ENCODE results near the gene CDK12. TPM values are rescaled to one million over a fixed set of nuclear protein-coding genes. Genes with fewer than 3 reads are reported as not detected.

The CDK12 gene
- total and polyA plus RNA-seq, 10 of the 15 experiments (the other 5 are each of a cell fraction or from before 2014, with no cell fraction given) = 3.2 to 55.1 (median 31.9) TPM

DNA sequence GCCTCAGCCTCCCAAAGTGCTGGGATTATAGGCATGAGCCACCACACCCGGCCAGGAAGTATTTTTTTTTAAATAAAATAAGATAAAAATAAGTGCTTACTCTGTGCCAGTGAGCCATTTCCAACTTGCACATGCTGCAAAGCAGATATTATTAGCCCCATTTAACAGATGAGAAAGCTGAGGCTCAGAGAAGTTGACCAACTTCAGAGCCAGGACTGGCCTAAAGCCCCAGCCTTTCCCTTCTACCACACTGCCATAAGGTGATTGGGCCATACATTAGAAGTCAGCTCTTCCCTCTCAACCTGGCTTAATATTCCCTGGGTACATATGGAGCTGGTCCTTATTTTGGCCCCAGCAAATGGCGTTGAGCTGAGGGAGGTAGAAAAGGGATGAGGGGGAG, 121.4 kb downstream of the CDK12 start (continued):
- TF ChIP-seq, protein P1, sequence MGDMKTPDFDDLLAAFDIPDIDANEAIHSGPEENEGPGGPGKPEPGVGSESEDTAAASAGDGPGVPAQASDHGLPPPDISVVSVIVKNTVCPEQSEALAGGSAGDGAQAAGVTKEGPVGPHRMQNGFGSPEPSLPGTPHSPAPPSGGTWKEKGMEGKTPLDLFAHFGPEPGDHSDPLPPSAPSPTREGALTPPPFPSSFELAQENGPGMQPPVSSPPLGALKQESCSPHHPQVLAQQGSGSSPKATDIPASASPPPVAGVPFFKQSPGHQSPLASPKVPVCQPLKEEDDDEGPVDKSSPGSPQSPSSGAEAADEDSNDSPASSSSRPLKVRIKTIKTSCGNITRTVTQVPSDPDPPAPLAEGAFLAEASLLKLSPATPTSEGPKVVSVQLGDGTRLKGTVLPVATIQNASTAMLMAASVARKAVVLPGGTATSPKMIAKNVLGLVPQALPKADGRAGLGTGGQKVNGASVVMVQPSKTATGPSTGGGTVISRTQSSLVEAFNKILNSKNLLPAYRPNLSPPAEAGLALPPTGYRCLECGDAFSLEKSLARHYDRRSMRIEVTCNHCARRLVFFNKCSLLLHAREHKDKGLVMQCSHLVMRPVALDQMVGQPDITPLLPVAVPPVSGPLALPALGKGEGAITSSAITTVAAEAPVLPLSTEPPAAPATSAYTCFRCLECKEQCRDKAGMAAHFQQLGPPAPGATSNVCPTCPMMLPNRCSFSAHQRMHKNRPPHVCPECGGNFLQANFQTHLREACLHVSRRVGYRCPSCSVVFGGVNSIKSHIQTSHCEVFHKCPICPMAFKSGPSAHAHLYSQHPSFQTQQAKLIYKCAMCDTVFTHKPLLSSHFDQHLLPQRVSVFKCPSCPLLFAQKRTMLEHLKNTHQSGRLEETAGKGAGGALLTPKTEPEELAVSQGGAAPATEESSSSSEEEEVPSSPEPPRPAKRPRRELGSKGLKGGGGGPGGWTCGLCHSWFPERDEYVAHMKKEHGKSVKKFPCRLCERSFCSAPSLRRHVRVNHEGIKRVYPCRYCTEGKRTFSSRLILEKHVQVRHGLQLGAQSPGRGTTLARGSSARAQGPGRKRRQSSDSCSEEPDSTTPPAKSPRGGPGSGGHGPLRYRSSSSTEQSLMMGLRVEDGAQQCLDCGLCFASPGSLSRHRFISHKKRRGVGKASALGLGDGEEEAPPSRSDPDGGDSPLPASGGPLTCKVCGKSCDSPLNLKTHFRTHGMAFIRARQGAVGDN (IDR thresholded peaks at IDR 0.05) = no peak
- TF ChIP-seq, protein P2, sequence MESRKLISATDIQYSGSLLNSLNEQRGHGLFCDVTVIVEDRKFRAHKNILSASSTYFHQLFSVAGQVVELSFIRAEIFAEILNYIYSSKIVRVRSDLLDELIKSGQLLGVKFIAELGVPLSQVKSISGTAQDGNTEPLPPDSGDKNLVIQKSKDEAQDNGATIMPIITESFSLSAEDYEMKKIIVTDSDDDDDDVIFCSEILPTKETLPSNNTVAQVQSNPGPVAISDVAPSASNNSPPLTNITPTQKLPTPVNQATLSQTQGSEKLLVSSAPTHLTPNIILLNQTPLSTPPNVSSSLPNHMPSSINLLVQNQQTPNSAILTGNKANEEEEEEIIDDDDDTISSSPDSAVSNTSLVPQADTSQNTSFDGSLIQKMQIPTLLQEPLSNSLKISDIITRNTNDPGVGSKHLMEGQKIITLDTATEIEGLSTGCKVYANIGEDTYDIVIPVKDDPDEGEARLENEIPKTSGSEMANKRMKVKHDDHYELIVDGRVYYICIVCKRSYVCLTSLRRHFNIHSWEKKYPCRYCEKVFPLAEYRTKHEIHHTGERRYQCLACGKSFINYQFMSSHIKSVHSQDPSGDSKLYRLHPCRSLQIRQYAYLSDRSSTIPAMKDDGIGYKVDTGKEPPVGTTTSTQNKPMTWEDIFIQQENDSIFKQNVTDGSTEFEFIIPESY (IDR thresholded peaks at IDR 0.05) = no peak
- no peak for TF ChIP-seq LARP7 (IDR thresholded peaks at IDR 0.05)
- no peak for TF ChIP-seq TCF12 (IDR thresholded peaks at IDR 0.05; ENCODE audit: low read depth, low read length)
- TF ChIP-seq BCL3 (IDR thresholded peaks at IDR 0.05; ENCODE audit: borderline replicate concordance, insufficient read depth, low read depth, low read length, poor library complexity, severe bottlenecking) = no peak
- no peak for TF ChIP-seq MYC (IDR thresholded peaks at IDR 0.05; ENCODE audit: insufficient read depth, insufficient read length, insufficient replicate concordance, low read length, severe bottlenecking)
- no peak for TF ChIP-seq BACH1 (IDR thresholded peaks at IDR 0.05; ENCODE audit: borderline replicate concordance)
- no peak for TF ChIP-seq SREBF1 (IDR thresholded peaks at IDR 0.05; ENCODE audit: low read length)

Small RNA genes within 50 kb of the gene (small RNA-seq; reads per million reads assigned to genes)
- not detected for gene RNU6-233P

Other genes with a start within 250 kb of the CDK12 start
Only the 7 nearest of the 10 such genes appear.
- 4.2 and 4.3 TPM in 2 replicates for gene FBXL20, start 59.9 kb upstream of the CDK12 start, total RNA-seq (2014; rRNA removed)
- 4.6 and 4.9 TPM in 2 replicates for gene FBXL20, start 59.9 kb upstream of the CDK12 start, total RNA-seq (2014; rRNA removed; fragmentation: Illumina TruSeq; extraction: Trizol)
- gene FBXL20, start 59.9 kb upstream of the CDK12 start, total RNA-seq (2021) = 8.3 and 9.5 TPM in 2 replicates
- gene FBXL20, start 59.9 kb upstream of the CDK12 start, polyA plus RNA-seq (2011; rRNA removed) = 5.6 and 6.1 TPM in 2 replicates
- gene FBXL20, start 59.9 kb upstream of the CDK12 start, polyA plus RNA-seq (2014; fragmentation: Illumina TruSeq; extraction: Trizol) = 3.6 and 4.9 TPM in 2 replicates
- 1 to 10 TPM; 1.2 TPM for gene FBXL20, start 59.9 kb upstream of the CDK12 start, polyA plus RNA-seq (2014; fragmentation: Nextera tagmentation; extraction: Ambion mirVana)
- gene FBXL20, start 59.9 kb upstream of the CDK12 start, polyA plus RNA-seq (2014; rRNA removed) = 3.5 and 3.8 TPM in 2 replicates
- 1 to 10 TPM; 5.3 to 5.4 TPM for gene FBXL20, start 59.9 kb upstream of the CDK12 start, polyA plus RNA-seq (2016; fragmentation: Nextera tagmentation; extraction: Ambion mirVana)
- gene MED1, start 10.2 kb upstream of the CDK12 start, total RNA-seq (2014; rRNA removed) = 27.2 and 28.1 TPM in 2 replicates
- gene MED1, start 10.2 kb upstream of the CDK12 start, total RNA-seq (2014; rRNA removed; fragmentation: Illumina TruSeq; extraction: Trizol) = 33.0 and 34.9 TPM in 2 replicates
- gene MED1, start 10.2 kb upstream of the CDK12 start, total RNA-seq (2021) = 40.2 and 41.2 TPM in 2 replicates
- gene MED1, start 10.2 kb upstream of the CDK12 start, polyA plus RNA-seq (2011; rRNA removed) = 42.0 and 45.4 TPM in 2 replicates
- 50.1 and 58.0 TPM in 2 replicates for gene MED1, start 10.2 kb upstream of the CDK12 start, polyA plus RNA-seq (2014; fragmentation: Illumina TruSeq; extraction: Trizol)
- 10 to 100 TPM in 1 of 2 experiments, 1 to 10 TPM in 1; 8.7 to 10.8 TPM for gene MED1, start 10.2 kb upstream of the CDK12 start, polyA plus RNA-seq (2014; fragmentation: Nextera tagmentation; extraction: Ambion mirVana)
- gene MED1, start 10.2 kb upstream of the CDK12 start, polyA plus RNA-seq (2014; rRNA removed) = 27.4 and 32.1 TPM in 2 replicates
- 10 to 100 TPM; 22.8 to 25.4 TPM for gene MED1, start 10.2 kb upstream of the CDK12 start, polyA plus RNA-seq (2016; fragmentation: Nextera tagmentation; extraction: Ambion mirVana)
- gene NEUROD2, start 146.4 kb downstream of the CDK12 start, total RNA-seq (2014; rRNA removed) = not detected in 2 replicates
- gene NEUROD2, start 146.4 kb downstream of the CDK12 start, total RNA-seq (2014; rRNA removed; fragmentation: Illumina TruSeq; extraction: Trizol) = not detected in 2 replicates
- not detected in 2 replicates for gene NEUROD2, start 146.4 kb downstream of the CDK12 start, total RNA-seq (2021)
- gene NEUROD2, start 146.4 kb downstream of the CDK12 start, polyA plus RNA-seq (2011; rRNA removed) = not detected in 2 replicates
- gene NEUROD2, start 146.4 kb downstream of the CDK12 start, polyA plus RNA-seq (2014; fragmentation: Illumina TruSeq; extraction: Trizol) = not detected in 2 replicates
- not detected for gene NEUROD2, start 146.4 kb downstream of the CDK12 start, polyA plus RNA-seq (2014; fragmentation: Nextera tagmentation; extraction: Ambion mirVana)
- not detected in 2 replicates for gene NEUROD2, start 146.4 kb downstream of the CDK12 start, polyA plus RNA-seq (2014; rRNA removed)
- not detected for gene NEUROD2, start 146.4 kb downstream of the CDK12 start, polyA plus RNA-seq (2016; fragmentation: Nextera tagmentation; extraction: Ambion mirVana)
- not detected in 2 replicates for gene PPP1R1B, start 165.5 kb downstream of the CDK12 start, total RNA-seq (2014; rRNA removed)
- not detected in 2 replicates for gene PPP1R1B, start 165.5 kb downstream of the CDK12 start, total RNA-seq (2014; rRNA removed; fragmentation: Illumina TruSeq; extraction: Trizol)
- not detected in 2 replicates for gene PPP1R1B, start 165.5 kb downstream of the CDK12 start, total RNA-seq (2021)
- gene PPP1R1B, start 165.5 kb downstream of the CDK12 start, polyA plus RNA-seq (2011; rRNA removed) = 0.08 and 0.10 TPM in 2 replicates
- gene PPP1R1B, start 165.5 kb downstream of the CDK12 start, polyA plus RNA-seq (2014; fragmentation: Illumina TruSeq; extraction: Trizol) = not detected in 2 replicates
- not detected for gene PPP1R1B, start 165.5 kb downstream of the CDK12 start, polyA plus RNA-seq (2014; fragmentation: Nextera tagmentation; extraction: Ambion mirVana)
- not detected in 2 replicates for gene PPP1R1B, start 165.5 kb downstream of the CDK12 start, polyA plus RNA-seq (2014; rRNA removed)
- gene PPP1R1B, start 165.5 kb downstream of the CDK12 start, polyA plus RNA-seq (2016; fragmentation: Nextera tagmentation; extraction: Ambion mirVana) = not detected
- gene STARD3, start 175.7 kb downstream of the CDK12 start, total RNA-seq (2014; rRNA removed) = 16.4 and 21.5 TPM in 2 replicates
- 14.3 and 15.8 TPM in 2 replicates for gene STARD3, start 175.7 kb downstream of the CDK12 start, total RNA-seq (2014; rRNA removed; fragmentation: Illumina TruSeq; extraction: Trizol)
- 46.3 and 48.2 TPM in 2 replicates for gene STARD3, start 175.7 kb downstream of the CDK12 start, total RNA-seq (2021)
- gene STARD3, start 175.7 kb downstream of the CDK12 start, polyA plus RNA-seq (2011; rRNA removed) = 34.0 and 57.7 TPM in 2 replicates
- 17.7 and 24.8 TPM in 2 replicates for gene STARD3, start 175.7 kb downstream of the CDK12 start, polyA plus RNA-seq (2014; fragmentation: Illumina TruSeq; extraction: Trizol)
- gene STARD3, start 175.7 kb downstream of the CDK12 start, polyA plus RNA-seq (2014; fragmentation: Nextera tagmentation; extraction: Ambion mirVana) = 1 to 10 TPM in 1 of 2 experiments, under 1 TPM in 1; 0.08 to 1.4 TPM
- gene STARD3, start 175.7 kb downstream of the CDK12 start, polyA plus RNA-seq (2014; rRNA removed) = 41.0 and 62.7 TPM in 2 replicates
- gene STARD3, start 175.7 kb downstream of the CDK12 start, polyA plus RNA-seq (2016; fragmentation: Nextera tagmentation; extraction: Ambion mirVana) = 10 to 100 TPM; 30.2 to 38.8 TPM
- gene TCAP, start 203.9 kb downstream of the CDK12 start, total RNA-seq (2014; rRNA removed) = 0.17 and 0.33 TPM in 2 replicates
- gene TCAP, start 203.9 kb downstream of the CDK12 start, total RNA-seq (2014; rRNA removed; fragmentation: Illumina TruSeq; extraction: Trizol) = 0.32 and 0.36 TPM in 2 replicates
- 0.69 and 0.95 TPM in 2 replicates for gene TCAP, start 203.9 kb downstream of the CDK12 start, total RNA-seq (2021)
- gene TCAP, start 203.9 kb downstream of the CDK12 start, polyA plus RNA-seq (2011; rRNA removed) = 0.39 and 0.40 TPM in 2 replicates
- 0.25 TPM in 1 of 2 replicates, not detected in the other for gene TCAP, start 203.9 kb downstream of the CDK12 start, polyA plus RNA-seq (2014; fragmentation: Illumina TruSeq; extraction: Trizol)
- not detected for gene TCAP, start 203.9 kb downstream of the CDK12 start, polyA plus RNA-seq (2014; fragmentation: Nextera tagmentation; extraction: Ambion mirVana)
- gene TCAP, start 203.9 kb downstream of the CDK12 start, polyA plus RNA-seq (2014; rRNA removed) = 0.76 and 1.0 TPM in 2 replicates
- under 1 TPM in 1 of 2 experiments, not detected in 1; 0.18 TPM for gene TCAP, start 203.9 kb downstream of the CDK12 start, polyA plus RNA-seq (2016; fragmentation: Nextera tagmentation; extraction: Ambion mirVana)
- not detected in 2 replicates for gene PNMT, start 207.0 kb downstream of the CDK12 start, total RNA-seq (2014; rRNA removed)
- gene PNMT, start 207.0 kb downstream of the CDK12 start, total RNA-seq (2014; rRNA removed; fragmentation: Illumina TruSeq; extraction: Trizol) = not detected in 2 replicates
- gene PNMT, start 207.0 kb downstream of the CDK12 start, total RNA-seq (2021) = not detected in 2 replicates
- not detected in 2 replicates for gene PNMT, start 207.0 kb downstream of the CDK12 start, polyA plus RNA-seq (2011; rRNA removed)
- gene PNMT, start 207.0 kb downstream of the CDK12 start, polyA plus RNA-seq (2014; fragmentation: Illumina TruSeq; extraction: Trizol) = not detected in 2 replicates
- not detected for gene PNMT, start 207.0 kb downstream of the CDK12 start, polyA plus RNA-seq (2014; fragmentation: Nextera tagmentation; extraction: Ambion mirVana)
- gene PNMT, start 207.0 kb downstream of the CDK12 start, polyA plus RNA-seq (2014; rRNA removed) = 0.24 TPM in 1 of 2 replicates, not detected in the other
- gene PNMT, start 207.0 kb downstream of the CDK12 start, polyA plus RNA-seq (2016; fragmentation: Nextera tagmentation; extraction: Ambion mirVana) = not detected

Data from GM12878 (cell line).